ENCODE data around the gene HIC1. TPM values are rescaled to one million over a fixed set of nuclear protein-coding genes. Genes with fewer than 3 reads are reported as not detected.

HIC1 gene
- total and polyA plus RNA-seq, 2 donors (not counting 1 experiment from before 2014, with no cell fraction given) = 11.3 to 29.1 TPM

- Histone ChIP-seq H3K36me3 (ENCODE audit: control insufficient read depth, insufficient read depth, low read length) (peaks cover 7% of the 10 kb centered on the region), H3K79me2 (ENCODE audit: control insufficient read depth, insufficient read depth, low read length) (no peaks in the 10 kb centered on the region), H3K27me3 (ENCODE audit: control insufficient read depth, insufficient read depth, low read length) (no peaks in the 10 kb centered on the region), H3K9me3 (ENCODE audit: control insufficient read depth, insufficient read depth, low read depth, low read length) (no peaks in the 10 kb centered on the region), H3K27ac (ENCODE audit: insufficient read depth, low read length) (peak overlapping the region; percentile 3), H3K4me1 (ENCODE audit: control insufficient read depth, extremely low read depth, insufficient read depth, low read length) (peaks cover 46% of the 10 kb centered on the region), H3K4me2 (ENCODE audit: extremely low read depth, insufficient read depth, low read length) (no peak overlapping the region), H4K20me1 (ENCODE audit: control insufficient read depth, extremely low read depth, insufficient read depth, low read length) (no peaks in the 10 kb centered on the region), H3K4me3 (replicated peaks in 1 of 4; ENCODE audit: control extremely low read depth in 1 of 4, insufficient read depth in 1 of 4, low read depth in 3 of 4, low read length in 4 of 4) (no peak overlapping the region), H2AFZ (ENCODE audit: low read length) (no peak overlapping the region), H3K9ac (ENCODE audit: insufficient read depth, low read length) (no peak overlapping the region)
- DNase-seq (ENCODE audit: low read depth in 2 of 2) = peak in 1 of 2 donors; percentile 85
- TF ChIP-seq, protein P1, sequence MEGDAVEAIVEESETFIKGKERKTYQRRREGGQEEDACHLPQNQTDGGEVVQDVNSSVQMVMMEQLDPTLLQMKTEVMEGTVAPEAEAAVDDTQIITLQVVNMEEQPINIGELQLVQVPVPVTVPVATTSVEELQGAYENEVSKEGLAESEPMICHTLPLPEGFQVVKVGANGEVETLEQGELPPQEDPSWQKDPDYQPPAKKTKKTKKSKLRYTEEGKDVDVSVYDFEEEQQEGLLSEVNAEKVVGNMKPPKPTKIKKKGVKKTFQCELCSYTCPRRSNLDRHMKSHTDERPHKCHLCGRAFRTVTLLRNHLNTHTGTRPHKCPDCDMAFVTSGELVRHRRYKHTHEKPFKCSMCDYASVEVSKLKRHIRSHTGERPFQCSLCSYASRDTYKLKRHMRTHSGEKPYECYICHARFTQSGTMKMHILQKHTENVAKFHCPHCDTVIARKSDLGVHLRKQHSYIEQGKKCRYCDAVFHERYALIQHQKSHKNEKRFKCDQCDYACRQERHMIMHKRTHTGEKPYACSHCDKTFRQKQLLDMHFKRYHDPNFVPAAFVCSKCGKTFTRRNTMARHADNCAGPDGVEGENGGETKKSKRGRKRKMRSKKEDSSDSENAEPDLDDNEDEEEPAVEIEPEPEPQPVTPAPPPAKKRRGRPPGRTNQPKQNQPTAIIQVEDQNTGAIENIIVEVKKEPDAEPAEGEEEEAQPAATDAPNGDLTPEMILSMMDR (conservative IDR thresholded peaks at IDR 0.05 in 1 of 2, IDR thresholded peaks at IDR 0.05 in 1 of 2; ENCODE audit: low read depth in 1 of 2, low read length in 2 of 2) = no peak
- no peak for TF ChIP-seq EZH2 (IDR thresholded peaks at IDR 0.05; ENCODE audit: low read length, missing control alignments)
These were observed 26.7 kb downstream of the HIC1 start for GRCh38 chr17:2081564-2081963.

GRCh38 chr17:2082003-2082781 lies 27.3 kb downstream of the HIC1 start:
- Histone ChIP-seq H3K27me3 (ENCODE audit: control insufficient read depth, insufficient read depth, low read length) (no peaks in the 10 kb centered on the region), H2AFZ (ENCODE audit: low read length) (no peak overlapping the region), H3K9me3 (ENCODE audit: control insufficient read depth, insufficient read depth, low read depth, low read length) (no peaks in the 10 kb centered on the region), H3K27ac (ENCODE audit: insufficient read depth, low read length) (peak overlapping the region; percentile 9), H3K4me2 (ENCODE audit: extremely low read depth, insufficient read depth, low read length) (no peak overlapping the region), H3K4me1 (ENCODE audit: control insufficient read depth, extremely low read depth, insufficient read depth, low read length) (peaks cover 41% of the 10 kb centered on the region), H4K20me1 (ENCODE audit: control insufficient read depth, extremely low read depth, insufficient read depth, low read length) (no peaks in the 10 kb centered on the region), H3K79me2 (ENCODE audit: control insufficient read depth, insufficient read depth, low read length) (no peaks in the 10 kb centered on the region), H3K4me3 (replicated peaks in 1 of 4; ENCODE audit: control extremely low read depth in 1 of 4, insufficient read depth in 1 of 4, low read depth in 3 of 4, low read length in 4 of 4) (no peak overlapping the region), H3K9ac (ENCODE audit: insufficient read depth, low read length) (no peak overlapping the region), H3K36me3 (ENCODE audit: control insufficient read depth, insufficient read depth, low read length) (peaks cover 4% of the 10 kb centered on the region)
- no peak for DNase-seq (ENCODE audit: low read depth in 2 of 2)
- no peak for TF ChIP-seq EZH2 (IDR thresholded peaks at IDR 0.05; ENCODE audit: low read length, missing control alignments)
- TF ChIP-seq, protein P1 (conservative IDR thresholded peaks at IDR 0.05 in 1 of 2, IDR thresholded peaks at IDR 0.05 in 1 of 2; ENCODE audit: low read depth in 1 of 2, low read length in 2 of 2) = no peak

GRCh38 chr17:2083613-2084035 lies 28.7 kb downstream of the HIC1 start:
- no peak for DNase-seq (ENCODE audit: low read depth in 2 of 2)
- no peaks in the 10 kb centered on the region for H3K27me3 ChIP-seq (ENCODE audit: control insufficient read depth, insufficient read depth, low read length)
- no peak overlapping the region for H2AFZ ChIP-seq (ENCODE audit: low read length)
- H4K20me1 ChIP-seq (ENCODE audit: control insufficient read depth, extremely low read depth, insufficient read depth, low read length) = no peaks in the 10 kb centered on the region
- no peak overlapping the region for H3K4me2 ChIP-seq (ENCODE audit: extremely low read depth, insufficient read depth, low read length)
- no peak overlapping the region for H3K4me3 ChIP-seq (replicated peaks in 1 of 4; ENCODE audit: control extremely low read depth in 1 of 4, insufficient read depth in 1 of 4, low read depth in 3 of 4, low read length in 4 of 4)
- H3K36me3 ChIP-seq (ENCODE audit: control insufficient read depth, insufficient read depth, low read length) = peaks cover 4% of the 10 kb centered on the region
- no peak for TF ChIP-seq EZH2 (IDR thresholded peaks at IDR 0.05; ENCODE audit: low read length, missing control alignments)
- TF ChIP-seq, protein P1 (conservative IDR thresholded peaks at IDR 0.05 in 1 of 2, IDR thresholded peaks at IDR 0.05 in 1 of 2; ENCODE audit: low read depth in 1 of 2, low read length in 2 of 2) = no peak
- no peaks in the 10 kb centered on the region for H3K79me2 ChIP-seq (ENCODE audit: control insufficient read depth, insufficient read depth, low read length)
- peak overlapping the region; percentile 76 for H3K27ac ChIP-seq (ENCODE audit: insufficient read depth, low read length)
- H3K4me1 ChIP-seq (ENCODE audit: control insufficient read depth, extremely low read depth, insufficient read depth, low read length) = peaks cover 53% of the 10 kb centered on the region
- H3K9ac ChIP-seq (ENCODE audit: insufficient read depth, low read length) = no peak overlapping the region
- H3K9me3 ChIP-seq (ENCODE audit: control insufficient read depth, insufficient read depth, low read depth, low read length) = no peaks in the 10 kb centered on the region
